ENCODE data around the gene VKORC1.
"Not testable (repeated sequence)": the region's sequence is repeated elsewhere in the genome, so short reads cannot be mapped to it uniquely, and the experiment has no call there.

Gene VKORC1

DNA sequence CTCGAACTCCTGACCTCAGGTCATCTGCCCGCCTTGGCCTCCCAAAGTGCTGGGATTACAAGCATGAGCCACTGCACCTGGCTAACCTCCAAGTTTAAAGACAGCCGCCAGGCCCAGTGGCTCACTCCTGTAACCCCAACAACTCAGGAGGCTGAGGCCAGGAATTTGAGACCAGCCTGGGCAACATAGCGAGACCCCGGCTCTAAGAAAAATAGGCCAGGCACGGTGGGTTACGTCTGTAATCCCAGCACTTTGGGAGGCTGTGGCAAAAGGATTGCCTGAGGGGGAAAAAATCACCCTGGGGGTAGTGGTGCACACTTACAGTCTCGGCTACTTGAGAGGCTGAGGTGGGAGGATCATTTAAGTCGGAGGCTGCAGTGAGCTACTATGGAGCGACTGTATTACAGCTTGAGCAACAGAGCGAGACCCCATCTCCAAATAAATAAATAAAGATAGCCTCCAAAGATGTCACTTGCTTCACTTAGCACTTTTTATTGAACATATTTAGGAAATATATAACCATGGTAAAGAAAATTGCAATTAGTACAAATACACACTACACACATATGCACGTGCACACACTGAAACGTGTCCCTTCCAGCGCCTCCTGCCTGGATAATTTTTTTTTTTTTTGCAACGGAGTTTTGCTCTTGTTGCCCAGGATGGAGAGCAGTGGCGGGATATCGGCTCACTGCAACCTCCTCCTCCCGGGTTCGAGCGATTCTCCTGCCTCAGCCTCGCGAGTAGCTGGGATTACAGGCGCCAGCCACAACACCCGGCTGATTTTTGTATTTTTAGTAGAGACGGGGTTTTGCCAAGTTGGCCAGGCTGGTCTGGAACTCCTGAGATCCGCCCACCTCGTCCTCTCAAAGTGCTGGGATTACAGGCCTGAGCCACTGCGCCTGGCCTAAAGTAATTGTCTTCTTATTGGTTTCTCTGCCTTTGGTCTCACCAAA, 12.2 kb upstream of the VKORC1 start:
- no peak for DNase-seq

DNA sequence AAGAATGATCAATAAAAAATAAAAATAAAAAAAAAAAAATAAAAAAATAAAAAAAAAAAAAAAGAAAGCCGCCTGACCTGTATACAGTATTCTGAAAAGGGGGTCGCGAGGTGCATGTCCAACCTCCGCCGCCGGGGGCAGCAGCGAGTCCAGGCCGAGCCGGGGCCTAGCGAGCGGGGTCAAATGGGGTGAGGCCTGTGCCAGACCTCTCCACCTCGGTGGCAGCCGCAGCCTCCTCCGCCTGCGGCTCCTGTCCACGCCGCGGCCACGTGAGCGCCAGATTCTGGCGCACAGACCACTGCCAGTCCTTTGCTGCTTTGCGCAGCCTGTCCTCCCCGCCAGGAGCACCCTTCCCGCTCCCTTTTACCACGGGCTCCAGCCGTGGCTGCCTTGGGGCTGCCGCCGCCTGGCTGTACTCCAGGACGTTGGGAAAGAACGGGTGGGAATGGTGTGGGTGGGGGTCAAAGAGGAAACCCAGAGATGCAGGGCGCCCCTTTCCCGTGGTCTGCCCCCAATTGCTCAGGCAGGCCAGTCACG, 11.1 kb upstream of the VKORC1 start:
- peak; percentile 83 to 85 for DNase-seq

DNA sequence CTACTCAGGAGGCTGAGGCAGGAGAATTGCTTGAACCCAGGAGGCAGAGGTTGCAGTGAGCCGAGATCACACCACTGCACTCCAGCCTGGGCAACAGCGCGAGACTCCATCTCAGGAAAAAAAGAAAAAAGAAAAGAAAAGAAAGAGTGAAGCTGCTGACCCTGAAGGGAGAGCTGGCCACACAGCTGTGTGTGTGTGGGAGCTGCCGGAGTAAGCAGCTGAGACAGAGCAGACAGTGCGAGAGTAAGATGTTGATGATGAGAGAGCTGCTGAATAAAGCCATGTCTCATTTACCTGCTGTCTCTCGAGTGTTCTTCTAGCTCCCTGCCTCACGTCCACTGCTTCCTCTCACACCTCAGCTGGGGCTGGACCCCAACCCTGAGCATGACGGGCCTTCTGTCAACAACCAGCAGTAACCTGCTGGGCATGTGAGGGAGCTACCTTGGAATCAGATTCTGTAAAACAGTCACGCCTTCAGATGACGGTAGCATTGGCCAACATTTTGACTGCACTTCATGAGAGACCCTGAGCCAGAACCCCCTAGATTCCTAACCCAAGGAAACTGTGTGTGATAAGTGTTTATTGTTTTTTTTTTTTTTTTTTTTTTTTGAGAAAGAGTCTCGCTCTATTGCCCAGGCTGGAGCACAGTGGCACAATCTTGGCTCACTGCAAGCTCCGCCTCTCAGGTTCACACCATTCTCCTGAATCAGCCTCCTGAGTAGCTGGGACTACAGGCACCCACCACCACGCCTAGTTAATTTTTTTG, 6.5 kb upstream of the VKORC1 start:
- DNase-seq: not testable (repeated sequence)

DNA sequence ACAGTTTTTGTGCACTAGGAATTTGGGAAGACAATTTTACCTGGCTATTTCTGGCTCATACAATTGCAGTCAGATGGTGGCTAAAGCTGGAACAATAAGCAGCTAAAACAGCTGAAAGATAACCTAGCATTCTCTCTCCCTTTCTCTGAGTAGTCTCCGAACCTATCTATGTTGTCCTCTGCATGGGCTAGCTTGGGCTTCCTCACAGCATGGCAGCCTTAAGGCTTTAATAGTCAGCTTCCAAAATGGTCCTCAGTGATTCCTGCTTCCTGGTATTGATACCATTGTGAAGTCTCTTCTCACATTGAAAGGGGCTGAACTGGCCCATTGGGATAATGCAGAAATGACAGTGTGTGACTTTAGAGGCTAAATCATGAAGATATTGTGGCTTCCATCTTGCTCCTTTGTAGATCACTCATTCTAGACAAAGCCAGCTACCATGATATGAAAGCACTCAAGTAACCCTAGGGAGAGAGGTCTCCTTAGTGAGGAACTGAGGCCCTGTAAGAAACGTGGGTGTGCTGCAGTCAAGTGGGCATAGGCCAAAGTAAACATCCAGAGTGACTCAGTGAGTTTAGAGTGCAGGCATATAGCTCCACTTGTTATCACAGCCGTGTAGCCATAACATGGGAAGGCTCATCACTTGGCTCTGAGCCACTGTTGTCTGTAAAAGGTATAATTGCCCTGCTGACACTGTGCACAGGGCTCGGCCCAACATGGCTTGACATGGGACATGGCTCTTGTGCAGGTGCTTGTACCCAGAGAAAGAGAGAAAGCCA, 5.5 kb upstream of the VKORC1 start:
- DNase-seq: no peak

DNA sequence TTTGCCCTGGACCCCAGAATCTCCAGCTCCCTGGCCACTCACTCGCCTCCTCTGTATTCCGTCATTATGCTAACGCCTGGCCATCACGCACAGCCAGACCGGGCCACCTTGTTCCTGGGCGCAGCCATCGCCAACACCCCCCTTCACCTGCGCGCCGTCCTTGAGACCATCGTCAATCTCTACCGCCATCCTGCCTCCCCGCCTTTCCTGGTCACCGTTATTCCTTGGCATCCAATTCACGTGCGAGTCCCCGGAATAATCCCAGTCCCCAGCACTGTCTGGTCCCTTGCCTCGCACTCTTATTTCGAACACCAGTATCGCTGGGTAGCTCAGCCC, 541 bp downstream of the VKORC1 start:
- no peak for DNase-seq

DNA sequence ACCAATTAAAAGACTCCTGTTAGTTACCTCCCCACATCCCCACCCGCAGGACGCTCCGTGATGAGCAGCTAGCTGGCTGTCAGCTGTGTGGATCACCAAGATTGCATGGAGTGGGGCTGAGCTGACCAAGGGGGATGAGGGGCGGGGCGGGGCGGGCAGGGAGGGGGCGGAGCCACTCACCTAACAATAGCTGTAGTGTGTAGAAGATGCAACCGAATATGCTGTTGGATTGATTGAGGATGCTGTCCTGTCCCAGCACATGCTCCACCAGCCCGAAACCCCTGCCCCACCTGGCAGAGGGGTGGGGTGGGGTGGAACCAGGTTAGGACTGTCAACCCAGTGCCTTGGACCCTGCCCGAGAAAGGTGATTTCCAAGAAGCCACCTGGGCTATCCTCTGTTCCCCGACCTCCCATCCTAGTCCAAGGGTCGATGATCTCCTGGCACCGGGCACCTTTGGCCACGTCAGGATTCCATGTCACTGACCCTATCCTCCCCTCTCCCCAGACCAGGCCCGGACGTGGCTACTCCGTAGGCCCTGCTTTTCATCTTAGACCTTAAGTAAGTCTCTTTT, 1.4 kb downstream of the VKORC1 start:
- DNase-seq: no peak

DNA sequence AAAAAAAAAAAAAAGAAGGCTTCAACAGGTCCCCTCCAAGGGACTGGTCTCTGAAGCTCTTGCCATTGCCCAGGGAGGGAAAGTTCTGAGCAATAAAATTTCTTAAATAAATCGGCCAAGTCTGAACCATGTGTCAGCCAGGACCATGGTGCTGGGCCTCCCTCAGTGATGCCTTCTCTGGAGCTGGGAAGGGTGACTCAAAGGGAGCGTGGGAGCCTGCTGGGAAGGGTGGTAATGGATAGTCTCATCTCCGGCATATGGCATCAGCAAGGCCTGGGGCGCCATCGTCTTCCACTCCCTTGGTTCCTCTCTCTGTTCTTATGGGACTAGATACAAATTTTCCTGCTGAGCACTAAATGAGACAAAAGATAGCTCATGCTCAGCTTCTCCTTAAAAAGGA, 2.3 kb downstream of the VKORC1 start:
- no peak for DNase-seq

DNA sequence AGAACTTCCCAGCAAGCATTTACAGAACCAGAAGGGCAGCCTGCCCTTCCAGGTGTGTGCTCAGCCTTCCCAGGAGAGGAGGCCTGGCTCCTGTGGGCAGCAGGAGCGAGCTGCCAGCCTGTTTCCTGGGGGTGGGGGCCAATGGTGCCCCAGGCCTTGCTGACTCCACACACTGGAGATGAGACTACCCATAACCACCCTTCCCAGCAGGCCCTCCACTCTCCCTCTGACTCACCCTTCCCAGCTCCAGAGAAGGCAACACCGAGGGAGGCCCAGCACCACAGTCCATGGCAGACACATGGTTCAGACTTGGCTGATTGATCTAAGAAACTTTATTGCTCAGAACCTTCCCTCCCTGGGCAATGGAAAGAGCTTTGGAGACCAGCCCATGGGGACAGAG, 4.1 kb downstream of the VKORC1 start:
- DNase-seq: no peak

DNA sequence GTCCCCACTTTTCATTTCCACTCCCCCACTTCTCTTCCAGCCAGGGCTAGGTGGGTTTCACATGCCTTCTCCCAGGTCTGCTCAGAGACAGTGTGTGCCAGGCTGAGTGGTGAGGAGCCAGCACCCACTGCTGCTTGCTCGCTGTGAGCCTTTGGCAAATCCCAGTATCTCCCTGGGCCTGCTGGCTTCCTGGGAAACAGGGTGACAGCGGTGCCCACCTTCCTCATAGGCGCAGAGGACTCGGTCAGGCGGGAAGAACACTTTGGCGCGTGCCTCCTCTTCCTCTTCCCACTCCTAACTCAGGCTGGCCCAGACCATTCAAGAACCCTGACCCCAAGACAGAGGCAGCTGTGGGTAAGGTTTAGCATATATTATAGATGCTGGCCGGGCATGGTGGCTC, 5.4 kb downstream of the VKORC1 start:
- no peak for DNase-seq

DNA sequence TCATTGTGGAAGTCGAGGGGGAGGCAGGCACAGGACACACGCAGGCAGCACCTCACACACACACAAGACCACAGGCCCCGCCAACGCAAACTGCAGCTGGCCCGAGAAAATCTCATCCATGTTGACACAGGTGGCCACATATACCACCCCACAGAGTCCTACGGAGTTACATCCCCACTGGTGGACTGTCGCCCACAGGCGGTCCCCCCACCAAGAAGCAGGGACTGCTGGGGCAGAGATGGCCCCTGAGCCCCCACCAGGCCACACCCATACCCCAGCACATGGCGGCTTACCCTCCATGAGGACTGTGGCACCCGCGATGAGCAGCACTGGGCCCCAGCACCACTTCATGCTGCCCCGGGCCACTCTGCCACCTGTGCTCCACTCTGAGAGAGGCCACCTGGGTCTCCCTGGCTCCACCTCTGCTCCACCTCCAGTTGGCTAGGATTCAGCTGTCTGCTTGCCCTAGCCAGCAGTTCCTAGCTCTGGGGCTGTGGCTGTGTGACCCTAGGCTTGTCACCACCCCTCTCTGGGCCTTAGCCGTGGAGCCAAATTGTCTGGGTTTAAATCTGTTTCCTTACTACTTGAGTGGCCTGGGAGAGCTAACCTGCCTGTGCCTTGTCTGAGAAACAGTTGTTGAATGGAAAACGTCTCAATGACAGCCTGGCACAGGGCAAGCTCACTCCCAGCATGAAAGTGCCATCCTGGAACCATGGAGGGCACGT, 6.0 kb downstream of the VKORC1 start, which contains the start of gene PRSS53:
Gene PRSS53 (minus strand): TSS at position 485 of the 725 bp plus-strand sequence. CDS start 134 bp downstream, at position 351.
- no peak for DNase-seq

DNA sequence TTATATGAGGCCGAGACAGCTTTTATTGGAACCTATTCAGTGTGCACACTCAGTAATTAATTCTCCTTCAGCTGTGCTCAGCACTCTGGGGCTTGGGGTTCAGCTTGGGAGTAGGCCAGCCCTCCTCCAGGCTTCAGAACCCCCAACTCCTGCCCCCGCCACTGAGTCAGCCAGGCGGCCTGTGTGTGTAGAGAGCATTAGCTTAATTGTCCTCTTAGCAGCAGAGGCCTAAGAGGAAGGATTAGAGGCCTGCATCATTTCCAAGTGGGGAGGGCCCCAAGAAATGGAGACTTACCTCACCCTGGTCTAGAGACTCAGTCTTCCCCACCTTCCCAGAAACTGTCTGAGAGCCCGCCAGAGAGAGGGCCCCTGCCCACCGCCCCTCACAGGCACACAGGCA, 6.6 kb downstream of the VKORC1 start:
- DNase-seq: no peak

DNA sequence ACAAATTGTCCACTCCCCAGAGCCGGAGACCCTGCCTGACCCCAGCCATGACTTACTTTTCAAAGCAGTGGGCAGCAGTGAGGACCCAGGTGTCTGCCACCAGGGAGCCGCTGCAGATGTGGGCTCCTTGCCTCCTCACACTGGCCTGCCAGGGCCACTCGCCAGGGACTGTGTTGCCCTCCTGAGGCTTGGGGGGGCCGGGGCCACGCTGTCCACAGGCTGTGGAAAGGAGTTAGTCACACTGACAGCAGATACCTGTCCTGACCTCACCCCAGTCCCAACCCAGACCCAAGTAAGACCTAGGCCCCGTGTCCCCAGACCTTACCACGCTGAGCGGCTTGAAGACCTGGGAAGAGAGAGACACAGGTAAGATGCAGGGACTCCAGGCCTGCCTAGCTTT, 7.1 kb downstream of the VKORC1 start:
- DNase-seq: no peak

DNA sequence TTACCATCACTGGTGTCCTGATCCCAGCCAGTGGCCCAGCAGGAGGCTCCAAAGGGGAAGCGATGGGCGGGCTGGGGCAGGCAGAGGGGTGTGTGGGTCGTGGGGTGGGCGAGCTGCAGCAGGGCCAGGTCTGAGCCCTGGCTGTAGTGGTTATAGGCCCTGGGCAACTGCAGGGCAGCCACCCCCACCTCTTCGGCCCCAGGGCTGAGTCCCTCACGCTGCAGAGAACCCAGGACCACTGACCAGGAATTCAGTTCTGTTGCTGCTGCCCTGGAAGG, 8.0 kb downstream of the VKORC1 start:
- no peak for DNase-seq

DNA sequence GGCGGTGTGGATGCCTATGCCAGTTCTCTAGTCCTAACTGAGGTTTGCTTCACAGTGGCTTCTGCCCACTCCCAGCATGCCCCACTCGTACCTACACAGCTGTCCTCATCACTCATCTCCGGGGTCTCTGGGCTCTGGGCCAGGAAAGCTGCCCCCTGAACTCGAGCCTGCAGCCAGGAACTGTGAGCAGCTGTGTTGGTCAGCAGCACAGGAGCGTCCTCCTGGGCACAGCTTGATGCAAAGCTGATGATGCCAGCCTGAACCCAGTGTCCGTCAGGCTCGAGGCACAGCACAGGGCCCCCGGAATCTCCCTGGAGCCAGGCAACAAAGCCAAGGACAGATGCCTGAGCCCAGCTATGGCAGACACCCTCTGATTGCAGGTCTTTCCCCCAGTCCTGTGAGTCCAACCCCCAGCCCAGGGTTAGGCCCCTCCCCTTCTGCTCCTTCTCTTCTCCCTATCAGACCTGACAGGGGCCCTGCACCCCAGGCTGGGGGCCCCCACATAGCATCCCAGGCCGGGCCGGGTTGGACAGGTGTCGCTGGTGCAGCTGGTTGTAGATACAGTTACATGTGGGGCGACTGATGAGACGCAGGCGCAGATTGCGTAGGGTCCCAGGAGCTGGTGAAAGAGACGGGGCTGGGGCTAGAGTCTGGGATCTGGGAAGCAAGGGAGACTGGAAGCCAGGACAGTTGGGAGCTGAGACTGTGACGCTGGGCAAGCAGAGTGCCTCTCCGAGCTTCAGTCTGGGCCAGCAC, 8.5 kb downstream of the VKORC1 start:
- DNase-seq: no peak

DNA sequence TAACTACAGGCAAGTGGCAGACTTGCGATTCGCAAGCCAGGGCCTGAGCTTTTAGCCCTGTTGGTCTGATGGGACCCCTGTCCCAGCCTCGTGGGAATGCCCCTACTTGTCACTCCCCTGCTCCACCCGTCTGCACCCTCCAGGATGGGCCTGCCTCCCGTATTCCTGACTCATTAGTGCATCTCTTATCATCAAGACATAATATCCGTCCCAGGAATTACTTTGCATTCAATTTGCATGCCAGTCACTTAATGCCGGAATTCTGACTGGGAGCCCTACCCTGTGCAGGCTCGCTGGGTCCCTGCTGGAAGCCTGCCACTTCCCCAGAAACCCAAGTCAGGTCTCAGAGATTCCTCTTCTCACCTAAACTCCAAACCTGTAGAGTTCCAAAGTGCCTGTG, 9.2 kb downstream of the VKORC1 start:
- DNase-seq: no peak

DNA sequence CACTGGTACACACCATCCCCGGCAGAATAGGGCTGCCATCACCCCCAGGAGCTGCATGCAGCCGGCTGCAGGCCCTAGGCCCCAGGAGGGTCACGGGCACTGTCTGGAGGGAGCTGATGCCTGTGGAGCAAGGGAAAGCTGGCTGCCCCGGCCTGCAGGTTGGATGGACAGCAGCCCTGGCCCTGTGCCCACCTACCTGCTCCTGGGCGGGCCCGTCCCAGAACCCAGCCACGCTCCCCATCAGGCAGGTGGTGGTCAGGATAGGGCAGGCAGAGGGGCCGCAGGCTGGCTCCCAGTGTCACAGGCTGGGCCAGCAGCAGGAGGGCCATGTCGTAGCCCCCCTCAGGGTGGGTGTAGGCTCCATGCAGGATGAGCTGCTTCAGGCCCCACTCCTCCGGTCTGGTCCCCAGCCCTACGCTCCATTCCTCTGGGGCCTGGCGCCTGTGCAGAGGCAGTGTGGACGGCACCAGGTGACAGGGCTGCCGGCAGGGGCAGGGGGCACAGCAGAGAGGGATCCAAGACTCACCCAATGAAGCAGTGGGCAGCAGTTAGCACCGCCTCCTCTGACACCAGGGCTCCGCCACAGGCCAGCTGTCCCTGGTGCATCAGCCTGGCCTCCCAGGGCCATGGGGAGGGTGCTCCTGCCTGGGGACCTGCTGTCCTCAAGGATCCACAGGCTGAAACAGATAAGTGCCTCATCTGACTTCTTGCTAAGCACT, 9.9 kb downstream of the VKORC1 start:
- DNase-seq: no peak

DNA sequence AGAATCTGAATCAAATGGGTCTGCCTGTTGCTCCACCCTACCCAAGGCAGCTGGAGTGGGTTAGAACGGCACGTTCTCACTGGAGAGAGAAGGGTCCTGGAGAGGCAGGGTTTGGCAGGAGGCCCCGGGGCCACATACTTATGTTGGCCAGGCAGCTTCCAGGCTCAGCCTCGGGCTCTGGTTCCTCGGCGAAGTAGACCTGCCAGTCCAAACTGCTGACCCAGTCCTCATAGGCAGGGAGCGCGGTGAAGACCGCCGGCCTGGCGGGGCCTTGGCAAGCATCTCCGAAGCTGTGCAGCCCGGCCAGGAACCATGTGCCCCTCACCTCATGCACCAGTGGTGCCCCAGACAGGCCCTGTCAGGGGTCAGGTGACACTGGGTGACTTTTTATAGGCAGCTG, 10.6 kb downstream of the VKORC1 start:
- DNase-seq: no peak

DNA sequence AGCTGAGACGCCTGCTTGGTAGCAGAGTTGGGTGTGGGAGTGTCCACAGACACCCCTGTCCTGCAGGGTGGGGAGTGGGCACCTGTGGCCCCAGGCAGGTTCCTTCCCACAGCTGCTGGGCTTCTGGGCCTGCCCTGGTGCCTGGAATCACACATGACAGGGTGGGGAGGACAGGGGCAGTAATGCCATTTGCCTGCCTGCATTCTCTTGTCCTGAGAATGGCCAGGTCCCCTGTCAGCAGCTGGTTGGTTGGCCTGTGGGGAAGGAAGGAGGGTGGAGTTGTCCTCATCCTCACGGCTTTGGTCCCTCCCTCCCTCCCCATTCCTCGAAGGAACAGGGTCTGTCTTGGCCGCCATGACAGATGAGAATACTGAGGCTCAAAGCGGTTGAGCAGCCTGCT, 11.0 kb downstream of the VKORC1 start:
- DNase-seq: no peak

DNA sequence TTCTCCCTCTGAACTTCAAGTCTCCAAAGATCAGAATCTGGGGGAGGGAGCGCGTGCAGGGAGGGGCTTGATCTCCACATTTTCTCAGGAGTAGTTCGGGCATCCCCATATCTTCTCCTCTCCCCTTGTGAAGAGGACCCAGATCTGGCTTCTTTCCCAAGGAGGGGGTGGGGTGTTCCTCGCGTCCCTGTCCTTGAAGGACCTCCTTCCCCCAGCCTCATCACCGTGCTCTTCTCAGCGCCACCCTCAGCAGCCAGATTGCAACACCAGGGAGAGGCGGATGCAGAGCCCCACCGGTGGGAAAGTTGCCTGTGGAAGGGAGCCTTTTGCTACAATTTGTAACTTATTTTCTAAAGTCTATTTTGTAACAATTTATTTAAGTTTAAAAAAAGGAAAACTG, 11.5 kb downstream of the VKORC1 start:
- no peak for DNase-seq

DNA sequence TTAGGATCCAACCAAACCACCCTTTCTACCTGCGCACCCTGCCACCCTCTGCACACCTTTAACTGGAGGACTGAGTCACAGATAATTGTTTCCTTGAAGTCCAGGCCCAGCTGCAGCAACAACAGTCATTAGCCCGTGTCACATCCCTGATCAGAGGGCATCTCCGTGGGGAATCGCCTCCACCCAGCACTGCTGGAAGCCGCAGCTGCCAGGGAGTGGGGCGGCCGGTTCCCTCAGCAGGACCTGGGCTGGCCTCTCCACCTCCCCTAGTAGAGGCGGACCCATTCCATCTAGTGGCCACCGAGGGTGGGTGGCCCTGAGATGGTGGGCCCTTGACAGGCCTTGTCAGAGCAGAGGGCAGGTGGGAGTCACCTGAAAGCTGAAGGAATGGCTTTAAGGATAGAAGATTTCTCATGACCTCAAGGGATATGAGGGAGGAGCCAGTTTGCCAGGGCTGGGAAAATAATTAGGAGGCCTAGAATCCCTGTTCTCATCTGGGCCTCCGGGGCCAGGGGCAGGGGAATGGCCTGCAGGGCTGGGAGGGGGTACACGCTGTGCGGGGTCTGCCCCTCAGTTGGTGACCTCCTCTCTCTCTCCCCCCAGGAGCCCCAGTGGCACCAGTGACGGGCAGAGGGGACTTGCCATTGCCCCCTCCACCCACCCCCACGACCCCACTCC, 12.1 kb downstream of the VKORC1 start:
- DNase-seq: no peak
